HCT116 (cell line): ENCODE measurements around the gene SAMD10. TPM values are rescaled to one million over a fixed set of nuclear protein-coding genes. Genes with fewer than 3 reads are reported as not detected.

Experiments used
- ATAC-seq: fragments of 200-7000 bp; cut with Tn5 transposase; 2 replicates; pipeline ENCODE4 v1.9.1; 2020; ENCODE audit warnings: mild to moderate bottlenecking, moderate library complexity
- BruUV-seq: library from RNA; stranded (reverse); fragments of 400-500 nt; replicated peaks from 2 replicates; lab custom pipeline; 2021; lab: Mats Ljungman, UMichigan
- CTCF ChIA-PET: fragments of 300-600 bp; sonication (Branson Sonifier 250); formaldehyde crosslinking; loops from one replicate; lab custom pipeline; 2021; ENCODE audit warnings: antibody characterized with exemption; lab: Charles Lee
- POLR2A ChIA-PET: fragments of 300-600, 350-600 bp; sonication (Branson Sonifier 250); formaldehyde crosslinking; loops from one replicate; lab custom pipeline; 2021; ENCODE audit warnings: antibody characterized with exemption; lab: Charles Lee
- RAD21 ChIA-PET, 2 experiments: fragments of 300-600 bp; sonication (Branson Sonifier 250); formaldehyde crosslinking; loops; one replicate each; lab custom pipeline; 2023; ENCODE audit warnings: low total read pairs in 2 of 2; ENCODE audit not compliant: uncharacterized antibody in 2 of 2, unreplicated experiment in 2 of 2, low non-redundant PET in 1 of 2; lab: Charles Lee
- DNase-seq: peaks from one replicate; pipeline ENCODE4 v3.0.0-alpha.2; 2010; ENCODE audit warnings: low read depth, low spot score
- H2AFZ ChIP-seq: fragments of 200-600 bp; shearing (Covaris generic), sonication (generic); 2 replicates; pipeline ENCODE4 v1.6.1; 2017; ENCODE audit warnings: low read depth, mixed run types, mixed read lengths, antibody characterized with exemption, low read length; ENCODE audit not compliant: poor library complexity, severe bottlenecking
- H3K27ac ChIP-seq: 2 replicates; pipeline ENCODE4 v1.5.1; 2012; ENCODE audit warnings: low read depth, low read length
- H3K27me3 ChIP-seq: fragments of 200-600 bp; sonication (generic); 2 replicates; pipeline ENCODE4 v1.6.1; 2016; ENCODE audit warnings: mixed run types, low read length, mixed read lengths; ENCODE audit not compliant: insufficient read depth
- H3K36me3 ChIP-seq, 2 experiments: fragments of 200-500 bp in 1 of 2; fragments of 200-600 bp in 1 of 2; sonication (Bioruptor generic) in 1 of 2; sonication (generic) in 1 of 2; 2 replicates each; pipeline versions ENCODE4 v1.5.1 to v1.6.1; 2014 to 2016; ENCODE audit warnings: low read length in 2 of 2, inconsistent platforms in 1 of 2, mixed read lengths in 1 of 2, mixed run types in 1 of 2; ENCODE audit not compliant: insufficient read depth in 2 of 2, control insufficient read depth in 1 of 2
- H3K4me1 ChIP-seq, 2 experiments: fragments of 200-600 bp in 1 of 2; sonication (generic) in 1 of 2; 2 replicates each; pipeline versions ENCODE4 v1.5.1 to v1.6.1; 2012 to 2017; ENCODE audit warnings: low read length in 2 of 2, inconsistent platforms in 1 of 2, mild to moderate bottlenecking in 1 of 2, mixed read lengths in 1 of 2, mixed run types in 1 of 2, moderate library complexity in 1 of 2; ENCODE audit not compliant: insufficient read depth in 2 of 2, control insufficient read depth in 1 of 2
- H3K4me2 ChIP-seq: fragments of 200-600 bp; sonication (generic); 2 replicates; pipeline ENCODE4 v1.6.1; 2017; ENCODE audit warnings: mixed run types, low read length, mixed read lengths
- H3K4me3 ChIP-seq, 2 experiments: fragments of 200-600 bp in 1 of 2; sonication (generic) in 1 of 2; replicated peaks in 1 of 2; 2 replicates each; pipeline ENCODE4 v1.5.1; 2011 to 2016; ENCODE audit warnings: low read length in 2 of 2, control low read depth in 1 of 2, low read depth in 1 of 2, mild to moderate bottlenecking in 1 of 2, mixed read lengths in 1 of 2, mixed run types in 1 of 2
- H3K79me2 ChIP-seq: fragments of 200-600 bp; sonication (generic); 2 replicates; pipeline ENCODE4 v1.6.1; 2017; ENCODE audit warnings: mild to moderate bottlenecking, mixed run types, low read length, moderate library complexity, mixed read lengths; ENCODE audit not compliant: insufficient read depth
- H3K9ac ChIP-seq: fragments of 200-600 bp; sonication (generic); 2 replicates; pipeline ENCODE4 v1.6.1; 2016; ENCODE audit warnings: low read length, mixed read lengths
- H3K9me2 ChIP-seq: fragments of 200-600 bp; sonication (generic), shearing (Covaris generic); 2 replicates; pipeline ENCODE4 v1.6.1; 2017; ENCODE audit warnings: mixed run types, mild to moderate bottlenecking, moderate library complexity; ENCODE audit not compliant: insufficient read depth
- H3K9me3 ChIP-seq, 2 experiments: fragments of 200-500 bp in 1 of 2; fragments of 200-600 bp in 1 of 2; sonication (Bioruptor generic) in 1 of 2; sonication (generic) in 1 of 2; 2 replicates each; pipeline ENCODE4 v1.6.1; 2014 to 2017; ENCODE audit warnings: low read length in 2 of 2, mixed read lengths in 2 of 2, inconsistent platforms in 1 of 2, low read depth in 1 of 2, mild to moderate bottlenecking in 1 of 2, mixed run types in 1 of 2, moderate library complexity in 1 of 2; ENCODE audit not compliant: control insufficient read depth in 1 of 2, insufficient read depth in 1 of 2
- H4K20me1 ChIP-seq: fragments of 200-600 bp; sonication (generic), shearing (Covaris generic); 2 replicates; pipeline ENCODE4 v1.6.1; 2017; ENCODE audit warnings: mixed run types, mild to moderate bottlenecking, moderate library complexity; ENCODE audit not compliant: insufficient read depth
- ATF3 ChIP-seq: IDR thresholded peaks from 2 replicates; pipeline ENCODE4 v1.6.1; 2012
- CEBPB ChIP-seq: IDR thresholded peaks from 2 replicates; pipeline ENCODE4 v1.6.1; 2012; ENCODE audit warnings: low read depth
- EGR1 ChIP-seq: IDR thresholded peaks from 2 replicates; pipeline ENCODE4 v1.6.1; 2012; ENCODE audit warnings: low read depth
- EZH2phosphoT487 ChIP-seq: fragments of 200-600 bp; IDR thresholded peaks from 2 replicates; pipeline ENCODE4 v1.6.1; 2018; ENCODE audit warnings: antibody characterized with exemption, borderline replicate concordance
- FOSL1 ChIP-seq: IDR thresholded peaks from 2 replicates; pipeline ENCODE4 v1.6.1; 2012; ENCODE audit warnings: low read depth
- JUND ChIP-seq: IDR thresholded peaks from 2 replicates; pipeline ENCODE4 v1.6.1; 2012
- MAX ChIP-seq: IDR thresholded peaks from 2 replicates; pipeline ENCODE4 v1.6.1; 2012
- POLR2A ChIP-seq: IDR thresholded peaks from 2 replicates; pipeline ENCODE4 v1.7.0; 2011; ENCODE audit warnings: borderline replicate concordance; ENCODE audit not compliant: insufficient read depth, insufficient read length; ENCODE audit errors: extremely low read depth
- REST ChIP-seq: IDR thresholded peaks from 2 replicates; pipeline ENCODE4 v1.6.1; 2012; ENCODE audit warnings: low read depth
- SIN3A ChIP-seq: IDR thresholded peaks from 2 replicates; pipeline ENCODE4 v1.6.1; 2012; ENCODE audit warnings: low read depth
- SP1 ChIP-seq: IDR thresholded peaks from 2 replicates; pipeline ENCODE4 v1.6.1; 2012; ENCODE audit warnings: low read depth
- SRF ChIP-seq: IDR thresholded peaks from 2 replicates; pipeline ENCODE4 v1.6.1; 2012; ENCODE audit warnings: low read depth
- ZFX ChIP-seq: fragments of 450-650 bp; IDR thresholded peaks from 2 replicates; pipeline ENCODE4 v1.6.1; 2017
- intact Hi-C: fragments of 100-400 bp; cut with micrococcal nuclease; formaldehyde crosslinking; loops from 2 replicates; pipeline ENCODE4 v1.10.0; 2022
- total RNA-seq: library from RNA; stranded (reverse); gene quantifications from one replicate; pipeline ENCODE4 v1.2.1, GENCODE V29; 2021; ENCODE audit not compliant: unreplicated experiment
- TF ChIP-seq, protein P1 (sequence below): IDR thresholded peaks from 2 replicates; pipeline ENCODE4 v1.6.1; 2011; ENCODE audit warnings: mild to moderate bottlenecking, low read length, moderate library complexity; ENCODE audit not compliant: insufficient replicate concordance; ENCODE audit errors: extremely low read depth

The SAMD10 gene
- total RNA-seq, 1 experiment from 2014 or later = 4.2 TPM

DNA sequence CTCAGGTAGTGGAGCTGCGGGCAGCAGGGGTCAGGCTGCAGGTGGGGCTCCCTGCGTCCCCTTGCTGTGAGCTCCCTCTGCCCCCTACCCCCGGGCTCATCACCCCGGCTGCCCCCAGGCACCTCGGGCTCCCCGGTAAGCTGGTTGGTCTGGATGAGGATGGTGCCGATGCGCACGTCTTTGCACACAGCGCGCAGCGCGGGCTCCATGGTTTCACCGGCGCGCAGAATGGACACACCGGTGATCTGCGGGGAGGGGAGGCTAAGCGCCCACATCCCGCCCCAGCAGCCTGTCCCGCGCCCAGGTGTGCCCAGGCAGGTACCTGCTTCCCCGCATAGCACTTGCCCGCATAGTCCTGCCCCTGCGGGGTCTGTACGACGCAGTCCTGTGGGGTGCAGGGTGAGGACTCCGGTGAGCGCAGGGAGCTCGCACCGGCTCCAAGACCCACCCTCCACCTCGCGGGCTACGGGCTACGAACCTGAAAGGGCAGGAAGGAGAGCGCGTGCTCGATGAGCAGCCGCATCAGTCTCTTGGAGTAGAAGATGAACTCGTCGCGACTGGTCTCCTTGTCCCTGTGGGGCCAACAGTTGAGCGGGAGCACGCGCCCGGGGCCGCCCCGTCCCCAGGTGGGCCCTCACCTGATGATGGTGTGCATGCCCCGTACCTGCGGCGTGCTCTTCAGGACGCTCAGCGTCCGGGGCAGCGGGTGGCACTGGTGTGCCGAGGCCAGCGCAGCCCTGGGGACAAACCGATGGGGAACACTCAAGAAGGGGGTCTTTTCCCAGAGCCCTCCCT is 38.8 kb downstream of the SAMD10 start:
- ChIA-PET POLR2A (no interaction called here), CTCF (no interaction called here), RAD21 (no interaction called here)
- no peak for DNase-seq
- H3K4me1 ChIP-seq = peaks cover 3 to 13% of the 10 kb centered on the region in 2 experiments; a peak in 2 of 4 replicates
- H3K27ac ChIP-seq = peak overlapping the region; percentile 13; the same call in 1 of the 2 replicates
- no peak for ATAC-seq
- no peak overlapping the region for H3K9ac ChIP-seq
- H3K9me3 ChIP-seq = no peaks in the 10 kb centered on the region
- H3K27me3 ChIP-seq = no peaks in the 10 kb centered on the region
- H2AFZ ChIP-seq = no peak overlapping the region
- H3K79me2 ChIP-seq = peaks cover 14% of the 10 kb centered on the region
- no peaks in the 10 kb centered on the region for H3K9me2 ChIP-seq
- no TSS peak for BruUV-seq
- no peak overlapping the region for H3K4me2 ChIP-seq
- TF ChIP-seq SP1 (no peak), EGR1 (no peak), MAX (no peak), EZH2phosphoT487 (no peak), FOSL1 (no peak), SIN3A (no peak), JUND (no peak), REST (no peak), ATF3 (no peak), CEBPB (no peak), ZFX (no peak), SRF (no peak), POLR2A (no peak)
- TF ChIP-seq, protein P1, sequence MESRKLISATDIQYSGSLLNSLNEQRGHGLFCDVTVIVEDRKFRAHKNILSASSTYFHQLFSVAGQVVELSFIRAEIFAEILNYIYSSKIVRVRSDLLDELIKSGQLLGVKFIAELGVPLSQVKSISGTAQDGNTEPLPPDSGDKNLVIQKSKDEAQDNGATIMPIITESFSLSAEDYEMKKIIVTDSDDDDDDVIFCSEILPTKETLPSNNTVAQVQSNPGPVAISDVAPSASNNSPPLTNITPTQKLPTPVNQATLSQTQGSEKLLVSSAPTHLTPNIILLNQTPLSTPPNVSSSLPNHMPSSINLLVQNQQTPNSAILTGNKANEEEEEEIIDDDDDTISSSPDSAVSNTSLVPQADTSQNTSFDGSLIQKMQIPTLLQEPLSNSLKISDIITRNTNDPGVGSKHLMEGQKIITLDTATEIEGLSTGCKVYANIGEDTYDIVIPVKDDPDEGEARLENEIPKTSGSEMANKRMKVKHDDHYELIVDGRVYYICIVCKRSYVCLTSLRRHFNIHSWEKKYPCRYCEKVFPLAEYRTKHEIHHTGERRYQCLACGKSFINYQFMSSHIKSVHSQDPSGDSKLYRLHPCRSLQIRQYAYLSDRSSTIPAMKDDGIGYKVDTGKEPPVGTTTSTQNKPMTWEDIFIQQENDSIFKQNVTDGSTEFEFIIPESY = no peak
- peaks cover 16 to 41% of the 10 kb centered on the region in 2 experiments; a peak in 3 of 4 replicates for H3K36me3 ChIP-seq
- no peak overlapping the region for H3K4me3 ChIP-seq
- H4K20me1 ChIP-seq = no peaks in the 10 kb centered on the region
- intact Hi-C loops = no loop called here
